ENCODE data around the gene CHID1.

The CHID1 gene

DNA sequence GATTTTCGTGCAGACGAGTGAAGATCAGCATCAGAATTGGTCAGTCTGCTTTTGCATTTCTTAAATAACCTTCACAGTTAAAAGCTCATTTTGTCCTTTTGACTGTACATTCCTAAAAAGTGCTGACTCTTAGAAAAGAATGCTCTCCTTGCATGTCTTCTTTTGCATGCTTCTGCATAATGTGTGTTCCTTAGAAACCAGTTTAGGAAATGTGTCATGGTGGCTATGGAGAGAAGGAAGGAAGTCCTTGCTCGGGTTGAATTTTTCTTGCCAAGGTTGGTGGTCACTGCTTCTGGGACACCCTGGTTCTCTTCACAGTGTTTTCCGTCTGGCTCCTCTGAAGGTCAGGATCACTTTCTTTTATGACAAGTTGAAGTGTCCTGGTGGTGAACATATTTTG, 21.8 kb upstream of the CHID1 start:
- DNase-seq, result no peak

DNA sequence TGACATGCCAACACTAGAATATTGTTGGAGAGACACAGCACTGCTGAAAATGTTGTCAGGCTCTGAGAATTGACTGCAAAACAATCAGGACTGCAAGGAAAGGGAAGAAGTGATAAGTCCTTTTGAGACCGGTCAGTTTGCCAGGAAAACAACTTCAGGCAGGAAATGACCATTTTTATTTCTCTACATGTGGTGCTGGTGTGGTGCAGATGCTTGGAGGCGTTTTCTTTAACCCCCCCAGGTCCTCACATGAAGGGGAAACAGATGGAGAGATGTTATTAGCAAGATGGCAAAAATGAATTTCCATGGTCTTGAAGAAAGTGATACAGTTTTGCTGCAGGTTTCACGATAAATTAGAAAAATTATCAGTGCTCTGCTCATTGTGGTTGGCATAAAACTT, 20.8 kb upstream of the CHID1 start:
- DNase-seq, result no peak

GRCh38 chr11:929405-929804, 18.8 kb upstream of the CHID1 start:
- no peak for DNase-seq

DNA sequence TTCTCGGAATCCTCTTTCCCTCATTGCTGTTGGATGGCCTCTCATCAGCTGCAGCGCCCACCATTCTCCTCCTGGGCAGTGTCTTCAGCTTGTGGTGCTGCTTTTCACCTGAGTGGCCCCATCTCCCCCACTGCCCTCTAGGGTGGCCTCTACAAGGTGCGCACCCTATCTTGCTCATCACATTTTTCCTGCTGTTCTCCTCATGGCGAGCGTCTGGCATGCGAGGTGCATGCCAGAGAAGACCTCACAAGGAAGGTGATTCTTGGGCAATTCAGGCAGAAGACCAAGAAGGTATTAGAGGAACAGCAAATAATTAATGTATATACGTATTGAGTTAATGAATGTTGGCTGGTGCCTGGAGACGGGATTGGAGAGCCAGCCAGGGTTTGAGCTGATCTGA, 18.2 kb upstream of the CHID1 start:
- no peak for DNase-seq

DNA sequence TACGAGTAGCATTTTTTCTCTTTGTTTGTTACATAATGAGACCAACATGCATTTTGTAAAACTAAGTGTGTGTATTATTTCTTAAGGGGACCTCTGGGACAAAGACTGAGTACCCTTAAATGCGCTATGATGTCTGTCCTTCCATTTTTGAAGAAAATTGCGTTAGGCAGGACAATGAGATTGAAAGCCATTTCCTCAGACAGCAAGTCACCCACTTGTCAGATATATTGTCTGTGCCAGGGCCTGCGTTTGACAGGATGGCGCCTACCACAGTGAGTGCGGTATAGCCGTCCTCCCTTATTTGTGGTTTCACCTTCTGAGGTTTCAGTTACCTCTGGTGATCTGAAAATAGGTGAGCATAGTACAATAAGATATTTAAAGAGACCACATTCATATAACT, 17.3 kb upstream of the CHID1 start:
- no peak for DNase-seq

GRCh38 chr11:926341-926916, 15.8 kb upstream of the CHID1 start:
- DNase-seq, result no peak

DNA sequence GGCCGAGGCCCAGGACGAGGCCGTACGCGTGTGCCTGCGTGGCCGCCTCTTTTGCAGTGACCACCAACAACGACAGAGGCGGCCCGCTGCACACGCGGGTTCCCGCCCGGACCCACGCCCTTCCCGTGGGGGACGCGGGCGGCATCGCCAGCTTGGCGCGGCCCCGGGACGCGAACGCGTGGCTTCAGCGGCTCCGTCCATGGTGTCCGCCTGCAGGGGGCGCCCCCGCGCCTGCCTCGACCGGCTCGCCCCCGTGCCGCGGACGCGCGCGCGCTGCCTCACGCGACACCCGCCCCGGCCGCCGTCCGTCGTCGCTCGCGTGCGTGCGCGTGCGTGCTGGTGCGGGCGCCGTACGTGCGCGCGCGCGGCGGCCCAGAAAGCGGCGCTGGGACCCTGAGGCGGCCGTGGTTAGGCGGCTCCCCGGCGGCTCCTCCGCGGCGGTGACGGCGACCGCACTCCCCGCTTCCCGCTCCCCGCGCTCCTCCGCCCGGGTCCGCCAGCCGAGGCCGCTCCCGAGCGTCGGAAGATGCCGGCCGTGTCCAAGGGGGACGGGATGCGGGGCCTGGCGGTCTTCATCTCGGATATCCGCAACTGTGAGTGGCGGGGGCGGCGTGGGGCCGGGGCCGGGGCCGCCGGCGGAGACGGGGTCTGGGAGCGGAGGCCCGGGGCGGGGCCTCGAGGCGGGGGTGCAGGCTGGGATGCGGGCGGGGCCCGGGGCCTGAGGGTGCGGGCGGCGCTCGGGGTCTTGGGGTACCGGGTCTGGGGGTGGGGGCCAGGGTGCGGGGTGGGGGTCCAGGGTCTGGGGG, 15.1 kb upstream of the CHID1 start, which contains the start of gene AP2A2:
Gene AP2A2, plus strand, starts transcription at position 375 of the 806 bp plus-strand sequence. Its CDS starts 152 bp downstream, at position 527.
- DNase-seq, result peak; percentile 66

GRCh38 chr11:925158-925495, 14.5 kb upstream of the CHID1 start:
- DNase-seq, result no peak

DNA sequence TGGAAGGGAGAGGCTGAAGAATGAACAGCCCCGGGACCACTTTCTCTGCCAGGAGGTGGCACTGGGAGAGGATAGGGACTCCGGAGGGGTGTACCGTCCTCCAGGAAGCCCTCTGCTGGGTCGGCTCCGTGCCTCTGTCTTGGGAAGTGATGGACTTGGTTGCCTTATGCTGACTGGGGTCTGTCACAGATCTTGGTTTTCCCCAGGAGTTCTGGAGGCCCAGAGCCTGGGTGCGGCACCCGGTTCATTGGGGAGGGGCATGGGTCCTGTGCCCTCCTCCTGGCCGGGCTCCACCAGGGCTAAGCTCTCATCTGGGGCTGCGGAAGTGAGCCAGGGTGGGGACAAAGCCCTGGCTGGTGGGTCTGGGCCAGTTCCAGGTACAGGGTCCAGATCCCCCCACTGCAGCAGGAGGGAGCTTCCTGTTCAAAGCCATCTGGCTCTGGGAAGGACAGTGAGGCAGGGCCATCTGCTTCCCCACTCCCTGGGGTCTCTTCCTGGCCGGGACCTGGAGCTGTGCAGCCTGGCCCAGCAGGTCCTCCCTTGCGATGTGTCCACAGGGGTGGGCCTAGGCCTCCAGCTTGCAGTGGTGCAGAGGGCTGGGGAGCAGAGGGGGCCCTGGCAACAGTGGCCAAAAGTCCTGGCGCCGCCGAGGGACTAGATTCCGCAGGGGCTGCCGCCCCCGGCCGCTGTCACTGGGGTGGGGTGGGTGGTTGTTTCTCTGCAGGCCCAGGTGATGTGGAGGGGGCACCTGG, 14.0 kb upstream of the CHID1 start:
- no peak for DNase-seq

DNA sequence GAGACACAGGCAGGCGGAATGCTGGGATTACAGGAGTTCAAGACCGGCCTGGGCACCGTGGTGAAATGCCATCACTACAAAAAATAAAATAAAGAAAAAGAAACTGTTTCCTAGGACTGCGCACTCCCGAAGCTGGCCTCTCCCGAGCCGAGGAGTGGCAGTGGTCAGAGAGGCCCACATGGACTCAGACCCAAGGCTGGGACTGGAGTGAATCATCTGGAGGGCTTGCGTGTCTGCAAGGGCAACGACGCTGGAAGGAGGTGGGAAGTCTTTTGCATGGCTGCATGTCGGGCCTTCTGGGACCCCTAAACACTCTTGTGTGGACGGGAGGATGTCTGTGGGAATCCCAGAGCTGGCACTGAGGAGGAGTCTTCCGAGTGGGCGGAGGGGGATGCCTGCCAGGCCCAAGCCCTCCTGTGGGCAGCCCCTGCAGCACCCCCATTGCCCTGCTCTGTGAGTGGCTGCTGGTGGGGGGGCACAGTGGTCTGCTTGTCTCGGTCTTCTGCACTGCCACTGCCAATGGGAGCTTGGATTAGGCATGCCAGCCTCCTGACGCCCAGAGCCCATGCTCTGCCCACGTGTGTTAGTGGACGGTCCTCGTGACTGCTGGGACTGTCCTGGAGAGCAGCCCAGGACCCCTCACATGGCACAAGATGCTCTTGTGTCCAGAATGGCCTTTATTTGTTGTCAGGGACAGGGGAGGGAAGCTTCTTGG, 13.2 kb upstream of the CHID1 start:
- no peak for DNase-seq

- no peak for DNase-seq
Observed at GRCh38 chr11:921921-922678, 11.5 kb upstream of the CHID1 start.

DNA sequence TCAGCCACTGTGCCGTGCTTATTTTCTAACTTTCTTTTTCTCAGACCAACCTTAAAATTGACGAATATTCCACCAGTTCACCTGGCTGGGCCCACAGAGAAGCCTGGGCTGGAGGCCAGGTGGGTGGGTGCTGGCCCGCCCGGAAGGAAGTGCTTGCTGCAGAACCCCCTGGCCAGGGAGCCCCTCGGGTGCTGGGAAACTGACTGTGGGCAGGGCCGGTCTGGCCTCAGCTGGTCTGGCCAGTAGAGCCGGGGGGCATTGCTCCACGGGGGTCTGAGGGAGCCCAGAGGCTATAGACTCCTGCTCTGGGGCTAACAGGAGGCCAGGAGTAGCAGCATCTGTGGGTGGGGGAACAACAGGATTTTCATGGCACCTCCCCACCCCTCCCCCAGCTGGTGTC, 6.8 kb upstream of the CHID1 start:
- DNase-seq, result no peak

GRCh38 chr11:914747-915501, 4.3 kb upstream of the CHID1 start:
- DNase-seq, result no peak

GRCh38 chr11:914204-914603, 3.6 kb upstream of the CHID1 start:
- no peak for DNase-seq

DNA sequence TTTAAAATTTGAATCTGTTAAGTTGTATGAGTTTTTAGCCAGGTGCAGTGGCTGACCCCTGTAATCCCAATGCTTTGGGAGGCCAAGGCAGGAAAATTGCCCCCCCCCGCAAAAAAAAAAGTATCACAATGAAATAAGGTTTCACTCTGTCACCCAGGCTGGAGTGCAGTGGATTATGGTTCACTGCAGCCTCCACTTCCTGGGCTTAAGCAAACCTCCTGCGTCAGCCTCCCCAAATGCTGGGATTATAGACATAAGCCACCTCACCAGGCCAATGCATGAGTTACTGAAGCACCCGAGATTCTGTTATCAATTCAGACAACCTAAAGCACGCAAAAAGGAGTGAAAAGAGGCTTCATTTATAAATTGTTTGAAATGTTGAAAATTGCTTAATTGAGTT, 2.4 kb upstream of the CHID1 start:
- no peak for DNase-seq

DNA sequence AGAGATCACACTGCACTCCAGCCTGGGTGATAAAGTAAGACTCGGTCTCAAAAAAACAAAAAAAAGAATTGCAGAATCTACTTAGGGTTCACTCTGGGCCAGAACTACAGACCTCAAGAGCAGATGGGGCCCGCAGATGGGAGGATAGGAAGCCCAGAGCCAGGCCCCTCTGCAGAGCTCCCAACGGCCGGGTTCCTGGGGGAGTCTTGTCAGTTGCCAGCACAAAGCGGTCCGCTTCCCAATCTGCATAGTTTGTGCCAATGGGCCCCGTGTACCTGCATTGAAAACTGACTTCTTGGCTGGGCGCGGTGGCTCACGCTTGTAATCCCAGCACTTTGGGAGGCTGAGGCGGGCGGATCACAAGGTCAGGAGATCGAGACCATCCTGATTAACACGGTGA, 1.7 kb upstream of the CHID1 start:
- DNase-seq, result no peak

GRCh38 chr11:911890-912219, 1.2 kb upstream of the CHID1 start:
- no peak for DNase-seq

DNA sequence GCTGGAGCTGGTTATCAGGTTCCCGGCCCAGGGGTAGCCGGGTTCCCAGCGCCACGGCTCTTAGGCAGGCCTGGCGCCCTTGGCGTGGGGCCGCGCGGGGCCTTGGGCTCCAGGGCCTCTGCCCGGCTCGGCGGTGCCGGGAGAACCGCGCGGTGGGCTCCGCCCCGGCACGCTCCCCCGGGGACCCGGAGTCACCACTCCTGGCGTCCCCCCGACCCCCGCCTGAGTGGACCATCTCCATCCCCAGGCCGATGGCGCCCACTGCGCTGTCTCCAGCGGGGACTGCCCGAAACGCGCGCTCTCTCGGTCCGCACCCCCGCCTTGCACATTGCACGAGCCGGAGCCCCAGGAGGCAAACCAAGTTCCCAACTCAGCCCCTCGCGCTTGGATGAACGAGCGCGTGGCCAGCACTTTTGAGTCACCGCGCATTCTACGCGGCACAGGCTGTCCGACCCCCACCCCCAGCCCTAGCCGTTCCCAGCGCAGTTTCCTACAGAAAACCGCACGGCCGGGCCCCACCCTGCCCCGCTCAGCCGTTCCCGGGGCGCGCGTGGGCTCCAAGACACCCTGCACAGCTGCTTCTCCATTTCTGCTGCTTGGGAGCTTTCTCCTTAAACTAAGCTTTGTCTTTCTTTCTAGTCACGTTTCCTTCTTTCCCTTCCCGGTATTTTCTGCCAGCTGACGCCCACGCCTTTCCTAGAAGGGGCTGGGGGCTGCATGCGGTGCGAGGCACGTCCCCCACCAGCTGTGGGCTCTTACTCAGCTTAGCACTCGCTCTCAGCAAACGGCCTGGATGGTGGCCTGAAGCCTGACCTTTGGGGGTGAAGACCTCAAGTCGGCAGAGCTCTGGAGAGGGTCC, 650 bp upstream of the CHID1 start:
- no peak for DNase-seq

DNA sequence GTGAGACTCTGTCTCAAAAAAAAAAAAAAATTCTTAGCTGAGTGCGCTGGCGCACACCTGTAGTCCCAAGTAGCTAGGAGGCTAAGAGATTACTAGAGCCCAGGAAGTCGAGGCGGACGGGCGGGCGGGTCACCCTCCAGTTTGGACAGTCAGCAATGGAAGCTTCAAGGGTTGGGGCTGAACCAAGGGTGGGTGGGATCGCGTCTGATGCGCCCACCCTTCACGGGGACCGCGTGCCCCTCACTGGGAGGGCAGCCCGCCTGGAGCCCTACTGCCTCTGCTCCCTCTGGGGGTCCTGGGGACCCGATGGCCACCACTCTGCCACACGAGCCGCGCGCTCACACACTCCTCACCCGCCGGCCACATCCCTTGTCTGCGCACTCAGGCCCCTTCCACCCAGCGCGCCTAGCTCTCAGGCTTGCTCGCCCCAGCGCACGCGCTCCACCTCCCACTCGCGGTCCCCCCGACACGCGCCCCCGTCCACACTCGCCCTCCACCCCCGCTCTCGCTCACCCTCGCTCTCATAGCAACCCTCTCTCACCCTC, 494 bp downstream of the CHID1 start:
- DNase-seq, result no peak

DNA sequence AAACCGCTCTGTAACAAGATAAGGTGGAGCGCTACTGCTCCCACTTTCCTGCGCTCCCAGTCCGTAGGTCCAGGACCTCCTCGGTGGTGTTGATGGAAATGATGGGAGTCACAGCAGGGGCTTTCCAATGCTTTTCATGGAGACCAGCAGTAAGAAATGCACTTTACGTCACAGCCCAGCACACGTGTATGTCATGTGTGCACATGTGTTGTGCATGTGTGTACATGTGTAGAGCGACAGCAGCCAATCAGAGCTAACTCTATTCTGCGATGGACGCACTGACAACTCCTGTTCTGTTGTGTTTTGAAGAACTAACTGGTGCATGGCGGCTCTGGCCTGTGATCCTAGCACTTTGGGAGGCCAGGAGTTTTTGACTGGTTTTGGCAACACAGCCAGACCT, 1.2 kb downstream of the CHID1 start:
- DNase-seq, result no peak

DNA sequence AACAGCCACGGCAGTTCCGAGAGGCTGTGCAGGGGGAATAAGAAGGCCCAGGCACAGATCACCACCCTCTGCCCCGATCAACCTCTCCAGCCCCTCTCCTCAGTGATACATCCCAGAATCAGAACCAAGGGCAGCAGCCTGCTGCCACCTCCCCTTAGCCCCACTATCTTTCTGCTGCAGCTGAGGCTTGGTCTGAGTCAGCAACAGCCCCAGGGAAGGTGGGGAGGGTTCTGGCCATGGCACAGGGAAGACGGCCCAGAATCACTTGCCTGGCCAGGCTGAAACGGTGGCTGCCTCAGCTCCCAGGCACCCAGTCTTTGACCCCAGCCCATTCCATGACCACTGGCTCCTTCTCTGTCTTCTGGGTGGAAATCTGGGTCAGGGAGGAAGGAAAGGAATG, 2.3 kb downstream of the CHID1 start:
- no peak for DNase-seq
